OCI-LY3 (cell line): Measurements from ENCODE around the gene G6PD.

Source experiments
- H2AFZ ChIP-seq: fragments of 200-600, 300-600 bp; shearing (Covaris generic); 2 replicates; pipeline ENCODE4 v1.6.0; 2014; ENCODE audit warnings: antibody characterized with exemption, low read depth, low read length
- H3K27ac ChIP-seq: fragments of 200-600, 300-600 bp; sonication (generic); 2 replicates; pipeline ENCODE4 v1.5.1; 2014; ENCODE audit warnings: mild to moderate bottlenecking, low read length, moderate library complexity, mixed read lengths
- H3K27me3 ChIP-seq: fragments of 200-600, 300-600 bp; sonication (generic); 2 replicates; pipeline ENCODE4 v1.6.1; 2014; ENCODE audit warnings: low read depth, low read length, mixed read lengths
- H3K36me3 ChIP-seq: fragments of 200-600, 300-600 bp; sonication (generic); replicated peaks from 2 replicates; pipeline ENCODE3; 2014; ENCODE audit warnings: low read depth, low read length, mixed read lengths
- H3K4me1 ChIP-seq: fragments of 300-600, 200-600 bp; sonication (generic); 2 replicates; pipeline ENCODE4 v1.6.1; 2014; ENCODE audit warnings: low read length, mixed read lengths
- H3K4me2 ChIP-seq: fragments of 200-600, 300-600 bp; sonication (generic); 2 replicates; pipeline ENCODE4 v1.6.1; 2014; ENCODE audit warnings: low read length, mixed read lengths
- H3K4me3 ChIP-seq: fragments of 300-600, 200-600 bp; sonication (generic); 2 replicates; pipeline ENCODE4 v1.5.1; 2014; ENCODE audit warnings: antibody characterized with exemption, mild to moderate bottlenecking, low read length, moderate library complexity
- H3K79me2 ChIP-seq: fragments of 300-600, 200-600 bp; shearing (Covaris generic); 2 replicates; pipeline ENCODE4 v1.6.1; 2014; ENCODE audit warnings: mild to moderate bottlenecking, low read length, mixed read lengths
- H3K9ac ChIP-seq: fragments of 300-600, 200-600 bp; shearing (Covaris generic); 2 replicates; pipeline ENCODE4 v1.6.0; 2014; ENCODE audit warnings: mild to moderate bottlenecking, low read length, moderate library complexity
- H3K9me3 ChIP-seq: fragments of 200-600, 300-600 bp; shearing (Covaris generic); 2 replicates; pipeline ENCODE4 v1.6.1; 2014; ENCODE audit warnings: low read length, mixed read lengths; ENCODE audit not compliant: insufficient read depth
- H4K20me1 ChIP-seq: fragments of 200-600, 300-600 bp; sonication (generic); 2 replicates; pipeline ENCODE4 v1.6.1; 2016; ENCODE audit warnings: low read length, mixed read lengths; ENCODE audit not compliant: insufficient read depth
- CTCF ChIP-seq: fragments of 200-600, 300-600 bp; sonication (generic); IDR thresholded peaks from 2 replicates; pipeline ENCODE4 v1.5.1; 2014; ENCODE audit warnings: antibody characterized with exemption, low read length, low read depth
- EZH2phosphoT487 ChIP-seq: fragments of 200-600 bp; shearing (Covaris generic); IDR thresholded peaks from 2 replicates; pipeline ENCODE4 v1.6.1; 2018; ENCODE audit warnings: antibody characterized with exemption, mixed run types, low read depth

The G6PD gene

GRCh38 chrX:154515090-154515965, 31.3 kb downstream of the G6PD start:
- Histone ChIP-seq H3K4me1 (peaks cover 9% of the 10 kb centered on the region), H3K9ac (peak overlapping the region; percentile 90), H3K9me3 (no peaks in the 10 kb centered on the region), H3K27ac (peak overlapping the region; percentile 25; the same call in 1 of the 2 replicates), H3K4me2 (peak overlapping the region; percentile 98), H3K79me2 (peaks cover 7% of the 10 kb centered on the region; the same call in 1 of the 2 replicates), H2AFZ (no peak overlapping the region; the same call in 1 of the 2 replicates), H3K36me3 (no peaks in the 10 kb centered on the region), H3K27me3 (no peaks in the 10 kb centered on the region), H3K4me3 (peak overlapping the region; percentile 98), H4K20me1 (no peaks in the 10 kb centered on the region)
- TF ChIP-seq CTCF (no peak), EZH2phosphoT487 (no peak)

- no peak overlapping the region for H3K4me2 ChIP-seq
- no peak overlapping the region for H3K4me3 ChIP-seq
- H3K27ac ChIP-seq, result no peak overlapping the region
- H3K4me1 ChIP-seq, result peaks cover 9% of the 10 kb centered on the region
- no peaks in the 10 kb centered on the region for H3K9me3 ChIP-seq
- H3K36me3 ChIP-seq, result peaks cover 7% of the 10 kb centered on the region
- H3K79me2 ChIP-seq, result peaks cover 7% of the 10 kb centered on the region; the same call in 1 of the 2 replicates
- H3K9ac ChIP-seq, result no peak overlapping the region
- no peaks in the 10 kb centered on the region for H3K27me3 ChIP-seq
- no peak for TF ChIP-seq CTCF
- TF ChIP-seq EZH2phosphoT487, result no peak
- H4K20me1 ChIP-seq, result no peaks in the 10 kb centered on the region
- H2AFZ ChIP-seq, result no peak overlapping the region
These were observed 32.9 kb downstream of the G6PD start for GRCh38 chrX:154513716-154514115.

- H3K27me3 ChIP-seq, result no peaks in the 10 kb centered on the region
- H3K27ac ChIP-seq, result no peak overlapping the region
- H3K36me3 ChIP-seq, result peaks cover 7% of the 10 kb centered on the region
- peaks cover 7% of the 10 kb centered on the region; the same call in 1 of the 2 replicates for H3K79me2 ChIP-seq
- H4K20me1 ChIP-seq, result no peaks in the 10 kb centered on the region
- no peak overlapping the region for H2AFZ ChIP-seq
- peaks cover 9% of the 10 kb centered on the region for H3K4me1 ChIP-seq
- H3K9me3 ChIP-seq, result no peaks in the 10 kb centered on the region
- no peak overlapping the region for H3K9ac ChIP-seq
- TF ChIP-seq EZH2phosphoT487, result no peak
- no peak for TF ChIP-seq CTCF
- no peak overlapping the region for H3K4me2 ChIP-seq
- H3K4me3 ChIP-seq, result no peak overlapping the region
These were observed 33.6 kb downstream of the G6PD start for GRCh38 chrX:154512879-154513553.

GRCh38 chrX:154511761-154512160, 34.9 kb downstream of the G6PD start:
- no peaks in the 10 kb centered on the region for H3K27me3 ChIP-seq
- H3K36me3 ChIP-seq, result peaks cover 7% of the 10 kb centered on the region
- H3K4me3 ChIP-seq, result no peak overlapping the region
- H3K79me2 ChIP-seq, result peaks cover 7% of the 10 kb centered on the region; the same call in 1 of the 2 replicates
- no peaks in the 10 kb centered on the region for H3K9me3 ChIP-seq
- H2AFZ ChIP-seq, result no peak overlapping the region
- H3K9ac ChIP-seq, result no peak overlapping the region
- H3K27ac ChIP-seq, result no peak overlapping the region
- no peak for TF ChIP-seq CTCF
- no peak for TF ChIP-seq EZH2phosphoT487
- peaks cover 6% of the 10 kb centered on the region for H3K4me1 ChIP-seq
- H3K4me2 ChIP-seq, result no peak overlapping the region
- no peaks in the 10 kb centered on the region for H4K20me1 ChIP-seq
